Lung microvascular endothelial cell (primary cell): Measurements from ENCODE around the gene DNAH5. TPM values are rescaled to one million over a fixed set of nuclear protein-coding genes. Genes with fewer than 3 reads are reported as not detected.
A peak's percentile ranks its signal among the peaks of the same experiment; 100 is the strongest.

Experiments
- DNase-seq, 2 donors: peaks; one replicate each; pipeline versions ENCODE4 v3.0.0 to v3.0.0-alpha.2; 2010; ENCODE audit warnings: low read depth in 2 of 2
- total RNA-seq: library from RNA; depleted of rRNA; stranded (reverse); fragments of >200 nt; gene quantifications from 2 replicates; pipeline ENCODE4 v1.2.1, GENCODE V29; 2014

DNAH5 gene
- total RNA-seq, 1 donor from 2014 or later, result under 0.01 TPM

DNA sequence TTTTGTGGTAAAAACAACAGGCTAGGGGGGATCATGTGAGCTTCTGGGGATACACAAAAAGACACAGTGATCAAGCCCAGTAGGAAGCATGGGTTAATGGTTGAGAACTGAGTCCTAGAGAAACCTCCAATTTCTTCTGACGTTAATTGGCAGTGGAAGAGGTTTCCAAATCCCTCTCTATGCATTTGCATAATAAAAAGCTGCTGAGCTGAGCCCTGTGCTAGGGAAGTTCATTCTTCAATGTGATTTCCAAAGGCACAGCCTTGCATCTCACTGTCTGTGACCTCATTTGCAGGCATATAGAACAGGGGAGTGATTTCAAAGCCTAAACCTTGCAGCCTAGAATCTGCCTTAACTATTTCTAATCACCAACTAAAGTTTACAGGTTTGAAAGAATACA is 812 bp downstream of the DNAH5 start:
- DNase-seq, result no peak

DNA sequence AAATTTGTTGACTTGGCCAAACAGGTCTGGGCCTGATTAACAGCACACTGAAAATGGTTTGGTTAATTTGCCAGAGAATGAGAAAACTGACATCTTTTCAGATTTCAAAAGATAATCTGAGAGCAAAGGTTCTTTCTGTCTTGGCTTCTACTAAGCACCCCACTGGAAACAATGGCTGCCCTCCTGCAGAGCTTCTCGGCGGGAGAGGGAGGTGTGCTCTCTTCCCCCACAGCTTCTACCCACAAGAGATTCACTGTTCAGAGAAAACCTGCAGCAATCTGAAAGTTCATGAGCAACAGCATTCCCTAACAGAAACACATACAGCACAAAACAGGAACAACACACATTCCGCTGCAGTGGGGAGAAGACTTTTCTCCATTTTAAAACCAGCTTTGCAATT is 3.0 kb downstream of the DNAH5 start:
- no peak for DNase-seq

DNA sequence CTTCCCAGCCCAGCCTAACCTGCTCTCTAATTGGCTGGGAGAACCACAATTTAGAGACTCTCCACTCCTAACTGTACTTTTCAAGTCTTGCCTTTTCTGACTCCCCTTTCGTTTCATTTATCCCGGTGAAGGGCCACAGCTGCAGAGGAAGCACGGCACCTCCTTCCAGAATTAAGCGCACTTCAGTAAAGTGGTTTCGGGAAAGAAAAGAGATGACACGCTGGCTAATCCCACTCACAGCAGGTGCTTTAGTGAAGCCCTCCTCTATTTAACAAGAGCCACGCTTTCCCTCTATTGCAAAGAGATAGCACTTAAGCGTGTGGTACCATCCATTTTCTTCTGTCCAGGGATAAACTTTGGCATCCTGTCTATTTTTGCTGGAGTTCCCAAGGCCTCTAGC is 4.8 kb downstream of the DNAH5 start:
- DNase-seq, result no peak

DNA sequence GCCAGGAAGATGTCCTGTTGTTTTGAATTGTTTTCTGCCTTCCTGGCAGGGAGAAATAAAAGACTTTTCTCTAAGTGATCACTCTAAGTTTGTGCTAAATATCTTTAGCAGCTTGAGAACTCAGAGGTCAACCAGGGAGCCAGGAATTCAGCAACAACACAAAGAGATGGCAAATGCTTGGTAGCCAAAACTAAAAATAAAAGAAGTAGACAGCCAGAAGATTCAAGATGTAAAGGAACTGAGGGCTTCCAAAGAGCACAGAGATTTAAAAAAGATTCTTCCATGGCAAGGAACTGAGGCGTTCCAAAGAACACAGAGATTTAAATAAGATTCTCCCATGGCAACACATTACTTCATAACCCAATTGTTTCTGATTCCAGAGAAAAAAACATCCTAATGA is 9.6 kb downstream of the DNAH5 start:
- no peak for DNase-seq

DNA sequence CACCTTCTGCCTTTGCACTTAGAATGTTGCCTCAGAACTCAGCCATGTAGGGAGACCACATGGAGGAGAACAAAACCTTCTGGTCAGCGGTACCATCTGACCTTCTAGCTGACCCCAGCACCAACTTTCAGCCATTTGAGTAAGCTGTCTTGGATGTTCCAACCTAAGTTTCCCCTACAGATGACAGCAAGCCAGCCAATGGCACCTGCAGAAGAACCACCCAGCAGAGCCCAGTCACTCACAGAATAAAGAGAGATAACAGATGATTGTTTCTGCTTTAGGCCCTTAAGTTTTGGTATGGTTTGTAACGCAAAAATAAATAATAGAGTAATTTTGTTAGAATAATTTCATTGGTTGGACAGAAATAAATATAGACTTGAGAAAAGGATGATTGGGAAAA is 10.4 kb downstream of the DNAH5 start:
- no peak for DNase-seq

DNA sequence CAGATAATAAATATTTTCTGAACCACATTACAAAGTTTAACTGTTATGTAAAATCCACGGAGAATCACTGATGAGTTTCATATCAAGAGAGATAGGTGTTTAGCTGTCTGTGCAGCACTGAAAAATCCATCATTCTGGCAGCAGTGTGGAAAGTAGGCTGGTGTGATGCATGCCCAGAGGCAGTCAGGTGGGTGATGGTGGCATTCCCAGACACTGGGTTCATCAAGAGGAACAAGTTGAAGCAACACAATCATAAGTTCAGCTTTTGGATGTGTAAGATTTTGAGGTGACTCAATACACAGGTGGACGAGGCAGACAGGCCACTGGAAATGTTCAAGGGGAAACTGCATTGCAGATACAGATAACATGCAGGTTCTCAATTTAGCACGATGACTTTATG is 11.9 kb downstream of the DNAH5 start:
- DNase-seq, result no peak

DNA sequence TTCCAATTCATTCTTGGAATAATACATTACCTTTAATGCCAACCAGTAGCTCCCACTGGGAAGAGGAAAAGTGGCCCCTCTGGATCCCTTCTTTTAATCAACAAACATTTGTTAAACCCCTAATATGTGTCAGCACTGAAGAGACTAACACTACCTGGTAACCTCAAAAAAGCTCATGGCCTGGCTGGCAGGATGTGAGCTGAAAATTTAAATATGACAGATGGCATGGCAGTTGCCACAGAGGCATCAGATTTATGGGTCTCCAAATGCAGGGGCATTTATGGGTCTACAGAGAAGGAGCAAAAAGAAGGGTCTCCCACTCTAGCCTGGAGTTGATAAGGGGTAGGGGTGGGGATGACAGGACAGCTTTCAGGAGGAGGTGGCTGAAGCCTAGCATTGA is 12.5 kb downstream of the DNAH5 start:
- no peak for DNase-seq

DNA sequence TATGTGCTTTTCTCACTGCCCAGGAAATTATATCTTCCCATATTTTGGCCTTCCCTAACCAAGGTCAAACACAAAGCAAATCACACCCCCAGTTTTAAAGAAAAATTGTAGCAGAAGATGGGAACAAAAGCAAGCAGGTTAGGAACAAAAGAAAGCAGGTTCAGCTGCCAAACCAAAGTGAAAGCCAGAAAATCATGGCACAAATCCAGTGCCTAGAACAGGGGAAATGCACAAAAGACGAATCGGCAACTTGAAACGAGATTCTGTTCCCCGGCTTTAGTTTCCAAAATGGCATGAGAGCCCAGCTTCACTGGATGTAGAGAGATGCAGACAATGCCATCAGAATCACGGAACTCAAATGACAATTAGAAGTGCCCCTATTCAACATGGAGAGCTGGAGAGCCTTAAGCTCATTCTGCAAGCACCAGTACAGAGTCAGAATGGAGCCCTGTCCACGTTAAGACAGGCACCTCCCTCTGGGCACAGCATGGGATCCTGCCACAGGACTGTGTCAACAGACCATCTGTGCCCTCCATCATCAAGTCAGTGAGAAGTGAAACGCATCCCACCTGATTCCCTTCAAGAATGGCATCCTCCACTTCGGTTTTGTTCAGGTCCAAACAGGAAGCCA is 13.8 kb downstream of the DNAH5 start:
- peak in 1 of 2 donors; percentile 26 for DNase-seq

DNA sequence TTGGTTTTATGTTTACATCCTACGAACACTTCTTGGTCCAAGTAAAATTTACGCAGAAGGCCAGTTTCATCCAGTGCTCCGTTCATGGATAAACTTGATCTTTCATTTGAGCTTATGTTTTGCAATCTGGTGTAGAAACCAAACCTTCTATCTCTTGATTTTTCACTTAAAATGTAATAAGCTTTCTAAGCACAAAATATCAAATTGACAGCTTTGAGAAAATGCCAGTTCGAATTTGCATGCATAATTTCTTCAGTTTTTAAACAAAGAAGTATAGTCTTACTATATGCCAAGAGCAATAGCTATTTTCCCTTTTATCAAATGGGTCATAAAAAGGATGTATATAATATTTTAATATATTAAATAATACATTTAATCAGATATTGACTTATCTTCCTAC is 17.8 kb downstream of the DNAH5 start:
- no peak for DNase-seq

DNA sequence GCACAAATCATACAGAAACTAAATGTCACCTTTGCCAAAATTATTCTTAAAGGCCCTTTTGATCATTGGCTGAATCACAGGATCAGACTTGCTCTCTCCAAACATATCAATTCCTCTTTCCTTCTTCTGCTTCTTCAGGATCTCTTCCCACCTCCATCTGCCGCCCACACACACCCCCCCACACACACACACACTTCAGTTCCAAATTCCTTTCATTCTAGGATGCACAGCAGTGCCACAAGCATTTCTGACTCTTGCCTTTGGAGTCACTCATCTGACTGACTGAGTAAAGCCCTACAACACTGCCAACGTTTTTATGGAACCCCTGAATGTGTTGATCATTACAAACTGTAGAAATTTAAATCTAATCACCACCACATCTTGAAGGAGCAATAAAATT is 22.9 kb downstream of the DNAH5 start:
- DNase-seq, result no peak

DNA sequence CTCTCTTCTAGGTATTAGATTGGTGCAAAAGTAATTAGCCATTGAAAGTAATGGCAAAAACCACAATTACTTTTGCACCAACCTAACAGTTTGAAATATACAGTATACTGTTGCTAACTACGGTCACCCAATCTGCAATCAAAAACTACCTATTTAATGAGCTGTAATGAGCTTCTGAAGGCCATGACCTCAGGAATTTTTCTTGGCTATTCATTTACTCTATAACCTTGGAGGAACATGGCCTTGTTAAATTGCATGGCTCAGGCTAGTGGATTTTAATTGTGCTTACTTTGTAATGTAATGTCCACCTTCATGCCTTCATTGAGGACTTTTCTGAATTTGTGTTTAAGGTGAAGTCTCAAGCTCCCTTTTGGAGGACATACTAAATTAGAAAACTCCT is 24.7 kb downstream of the DNAH5 start:
- DNase-seq, result no peak

DNA sequence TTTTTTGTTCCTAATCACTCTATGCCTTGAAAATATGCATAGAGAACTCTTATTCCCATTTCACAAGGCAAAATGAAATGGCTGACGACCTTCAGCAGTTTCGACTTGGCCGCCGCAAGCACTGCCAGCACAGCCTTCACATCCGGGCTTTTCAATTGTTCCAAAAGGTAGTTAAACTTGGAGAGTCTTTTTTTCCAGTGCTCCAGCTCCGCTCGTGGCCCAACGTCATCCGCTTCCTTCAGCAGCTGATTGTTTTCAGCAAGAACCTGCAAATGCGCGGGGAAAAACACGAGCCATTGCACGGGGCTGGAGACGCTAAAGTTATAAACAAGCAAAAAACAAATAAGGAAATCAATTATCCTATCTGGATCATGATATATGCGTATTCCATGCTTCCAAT is 25.4 kb downstream of the DNAH5 start:
- DNase-seq, result no peak

DNA sequence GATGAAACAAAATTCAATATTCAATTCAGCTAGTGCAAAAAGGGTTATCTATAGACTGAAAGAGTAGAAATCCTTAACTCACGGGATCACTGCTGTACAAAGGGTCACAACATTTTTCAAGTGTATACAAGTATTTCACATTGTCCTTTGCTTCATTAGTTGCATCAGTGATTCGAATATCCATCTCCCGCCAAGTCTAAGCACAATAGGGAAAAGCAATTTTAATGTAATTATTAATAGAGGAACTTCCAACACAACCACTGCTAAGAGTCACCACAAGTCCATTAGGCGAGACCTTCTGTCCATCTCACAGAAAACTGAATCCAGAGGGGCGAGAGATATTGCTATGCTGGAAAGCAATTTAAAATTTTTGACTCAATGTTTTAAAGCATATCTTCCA is 27.4 kb downstream of the DNAH5 start:
- no peak for DNase-seq

DNA sequence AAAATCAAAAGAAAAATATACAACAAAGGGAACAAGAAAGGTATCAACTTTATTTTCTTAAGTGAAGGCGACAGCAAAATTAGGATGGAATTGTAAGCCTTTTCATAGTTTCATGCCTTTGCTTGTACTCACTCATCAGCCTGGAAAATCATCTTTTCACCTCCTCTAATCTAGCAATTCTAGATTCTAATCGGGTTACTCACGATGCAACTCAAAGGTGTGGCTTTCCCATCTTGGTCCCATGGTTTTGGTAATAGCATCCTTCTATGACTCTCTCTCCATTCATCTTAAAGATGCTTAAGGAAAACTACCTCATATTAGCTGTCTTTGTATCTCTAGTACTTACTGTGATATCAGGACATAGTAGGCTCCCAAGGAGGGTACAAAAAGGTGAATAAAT is 30.5 kb downstream of the DNAH5 start:
- no peak for DNase-seq

DNA sequence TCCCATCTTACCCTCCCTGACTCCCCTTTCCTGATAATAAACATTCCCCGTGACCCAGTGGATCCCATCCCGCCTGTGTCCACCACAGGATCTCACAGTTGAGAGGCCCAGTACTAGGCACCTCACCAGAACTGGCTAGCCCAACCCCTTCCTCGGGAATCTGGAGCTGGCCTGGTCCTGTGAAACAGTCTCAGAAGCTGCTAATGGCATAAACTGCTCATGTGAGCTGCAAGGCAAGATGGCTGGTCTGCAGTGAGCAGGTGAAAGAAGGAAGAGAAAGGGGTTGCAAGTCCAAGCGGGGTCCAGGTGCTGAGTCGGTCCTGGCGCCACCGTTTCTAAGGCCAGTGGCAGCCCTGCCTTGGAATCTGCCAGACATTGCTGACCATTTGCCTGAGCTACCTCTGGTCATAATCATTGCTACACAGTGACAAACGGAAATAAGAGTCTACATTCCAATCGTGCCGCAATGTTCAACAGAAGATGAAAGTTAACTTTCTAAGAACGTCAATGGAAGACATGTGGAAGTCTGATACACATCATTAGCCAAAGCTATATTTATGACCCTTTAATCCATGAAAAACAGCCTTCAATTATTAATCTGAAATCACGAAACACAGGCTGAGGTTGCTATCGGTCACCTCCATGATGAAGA is 33.7 kb downstream of the DNAH5 start:
- no peak for DNase-seq

DNA sequence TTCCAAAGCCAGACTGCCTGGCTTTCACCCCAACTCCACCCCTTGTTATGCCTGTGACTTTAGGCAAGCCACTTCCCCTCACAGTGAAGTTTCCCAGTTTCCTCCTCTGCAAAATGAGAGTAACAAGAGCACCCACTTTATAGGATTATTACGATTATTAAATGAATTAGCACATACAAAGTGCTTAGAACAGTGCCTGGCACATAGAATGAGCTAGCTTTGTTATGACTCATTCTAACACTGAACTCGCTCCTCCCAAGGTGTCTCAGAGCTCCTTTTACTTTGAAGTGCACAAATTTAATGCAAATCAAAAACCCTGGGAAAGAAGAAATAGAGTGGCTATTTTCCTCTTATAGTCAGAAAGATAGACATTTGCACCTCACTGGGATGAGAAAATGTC is 34.3 kb downstream of the DNAH5 start:
- DNase-seq, result no peak

DNA sequence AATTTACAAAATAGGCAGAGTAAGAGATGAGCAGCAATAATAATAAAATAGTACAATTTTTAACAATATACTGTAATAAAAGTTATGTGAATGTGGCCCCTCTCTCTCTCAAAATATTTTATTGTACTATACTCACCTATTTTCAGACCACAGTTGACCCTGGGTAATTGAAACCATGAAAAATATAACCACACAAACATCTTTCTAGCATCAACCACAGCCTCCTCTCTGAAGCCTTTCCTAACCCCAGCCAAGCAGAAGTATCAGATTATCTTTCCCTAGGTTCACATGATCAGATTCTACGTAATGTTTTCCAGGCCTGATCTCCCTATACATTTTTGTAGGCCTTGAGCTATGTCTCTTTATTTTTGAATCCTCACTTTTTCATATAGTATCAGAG is 35.2 kb downstream of the DNAH5 start:
- no peak for DNase-seq

DNA sequence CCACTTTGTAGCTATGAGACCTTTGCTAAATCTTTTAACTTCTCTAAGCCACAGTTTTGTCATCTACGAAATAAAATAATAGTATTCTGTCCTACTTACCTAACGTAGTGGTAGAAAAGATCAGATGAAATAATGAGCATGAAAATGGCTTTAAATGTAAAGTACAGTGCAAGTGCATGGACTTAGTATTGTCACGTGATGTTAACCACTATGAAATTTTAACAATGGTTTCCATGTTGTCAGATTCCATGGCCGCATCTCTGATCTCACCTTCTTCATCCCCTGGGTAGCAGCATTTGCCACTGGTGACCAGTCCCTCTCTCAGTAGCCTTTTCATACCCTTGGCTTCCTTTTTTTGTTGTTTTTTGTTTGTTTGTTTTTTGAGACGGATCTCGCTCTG is 45.9 kb downstream of the DNAH5 start:
- no peak for DNase-seq

DNA sequence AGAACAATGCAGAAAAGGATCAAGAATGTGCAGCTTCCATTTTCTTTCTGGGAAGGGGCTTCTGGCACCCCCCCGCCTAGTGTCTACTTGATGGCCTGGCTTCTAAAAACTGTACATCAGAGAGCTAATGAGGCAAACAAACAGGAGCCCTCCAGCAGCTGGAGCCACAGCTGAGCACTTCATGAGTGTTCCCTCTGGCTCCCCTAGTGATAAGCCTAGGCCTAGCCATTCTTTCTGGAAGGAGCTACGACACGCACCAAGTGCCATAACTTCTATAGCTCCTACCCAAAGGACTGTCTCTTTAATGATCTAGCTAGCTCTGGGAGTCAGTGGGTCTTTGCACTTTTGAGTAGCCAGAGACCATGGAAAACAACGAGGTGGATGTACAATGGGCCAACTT is 66.1 kb downstream of the DNAH5 start:
- no peak for DNase-seq

DNA sequence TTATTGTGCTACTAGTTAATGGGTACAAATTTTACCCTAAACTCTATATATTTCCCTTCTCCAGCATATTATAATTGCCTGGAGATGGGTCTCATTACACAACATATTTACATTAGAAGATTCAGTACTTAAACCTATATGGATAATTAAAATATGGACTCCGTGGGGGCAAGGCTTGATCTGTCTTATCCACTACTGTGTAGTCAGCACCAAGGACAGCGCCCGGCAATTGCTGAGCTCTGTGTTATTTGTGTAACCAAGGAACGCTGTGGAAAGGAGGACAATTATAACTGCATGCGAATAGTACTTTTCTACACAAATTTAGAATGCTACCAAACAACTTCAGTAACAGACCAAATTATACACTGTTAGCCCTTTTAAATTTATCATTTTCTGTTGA is 77.7 kb downstream of the DNAH5 start:
- peak; percentile 54 to 57 for DNase-seq

DNA sequence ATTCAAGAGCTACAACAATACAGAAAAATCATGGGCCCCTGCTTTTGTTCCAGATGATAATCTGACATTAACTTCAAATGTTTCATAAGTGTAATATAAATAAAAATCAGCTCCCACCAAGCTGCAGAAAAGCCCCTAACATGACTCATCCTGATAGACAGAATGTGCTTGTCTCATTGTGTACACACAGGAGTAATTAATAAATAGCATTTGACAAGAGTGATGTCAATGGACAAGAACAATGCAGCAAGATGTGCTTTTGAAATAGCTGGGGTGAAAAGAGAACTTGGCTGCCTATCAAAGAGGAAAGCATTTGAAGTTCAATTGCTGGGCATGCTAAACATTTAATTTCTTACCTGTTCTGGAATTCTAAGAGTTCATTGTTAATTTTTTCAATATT is 79.2 kb downstream of the DNAH5 start:
- DNase-seq, result peak in 1 of 2 donors; percentile 9

DNA sequence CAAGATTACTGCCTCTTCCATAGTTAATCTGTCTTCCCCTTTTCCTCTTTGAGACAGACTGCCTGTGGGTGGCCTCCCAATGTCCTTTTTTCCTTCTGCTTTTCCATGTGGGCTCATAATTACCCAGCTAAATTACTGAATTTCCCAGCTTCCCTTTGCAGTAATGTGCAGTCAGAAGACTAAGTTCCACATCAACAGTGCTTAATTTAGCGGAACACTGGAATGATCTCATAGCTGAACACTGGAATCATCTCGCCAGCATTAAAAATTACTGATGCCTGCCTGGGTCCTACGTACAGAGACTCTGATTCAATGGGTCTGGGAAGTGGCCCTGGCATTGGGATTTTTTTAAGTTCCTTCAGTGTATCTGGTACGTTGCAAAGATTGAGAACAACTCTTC is 84.3 kb downstream of the DNAH5 start:
- DNase-seq, result no peak

DNA sequence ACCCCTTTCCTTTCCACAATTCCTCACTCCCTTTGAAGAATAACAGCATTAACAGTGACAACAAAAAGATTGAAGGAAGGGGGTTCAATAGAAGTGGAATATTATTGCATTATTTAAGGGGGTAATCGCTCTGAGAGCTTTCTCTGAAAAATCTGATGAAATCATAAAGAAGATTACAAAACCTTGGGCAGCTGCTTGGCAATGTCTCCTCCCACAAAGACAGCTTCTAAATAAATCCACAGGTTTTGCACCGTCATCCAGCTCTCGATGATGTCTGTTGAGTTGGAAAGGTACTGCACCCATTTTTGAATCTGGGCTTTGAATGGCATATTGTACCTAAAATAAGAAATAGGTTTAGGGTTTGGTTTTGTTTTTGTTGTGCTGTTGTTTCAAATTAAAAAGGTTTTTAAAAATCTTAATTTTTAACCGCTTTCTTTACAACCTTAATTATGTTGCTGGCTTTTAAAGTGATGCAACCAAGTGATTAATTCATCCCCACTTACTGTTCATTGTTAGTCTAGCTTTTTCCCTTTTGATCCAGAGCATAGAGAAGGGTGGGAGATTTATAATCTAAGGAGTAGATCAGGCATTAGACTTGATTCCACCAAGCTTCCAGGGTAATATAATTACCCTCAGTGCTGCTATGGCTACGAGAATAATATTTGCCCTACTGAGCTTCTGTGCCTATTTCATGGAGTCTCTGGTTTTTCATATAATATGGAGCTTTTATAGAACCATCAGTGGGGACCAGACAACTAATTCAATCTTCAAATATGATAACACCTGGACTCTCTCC is 85.0 kb downstream of the DNAH5 start:
- DNase-seq, result no peak
